ENCODE results near the gene TAS1R2. TPM values are rescaled to one million over a fixed set of nuclear protein-coding genes. Genes with fewer than 3 reads are reported as not detected.
"Not testable (repeated sequence)": the region's sequence is repeated elsewhere in the genome, so short reads cannot be mapped to it uniquely, and the experiment has no call there.

The TAS1R2 gene
- not detected for total RNA-seq
- long read RNA-seq, result 0 reads

- DNase-seq (ENCODE audit: low spot score), result no peak
Observed at GRCh38 chr1:18859560-18859959, at the start of gene TAS1R2. TAS1R2 (minus strand) TSS chr1:18859660; CDS start chr1:18859660, 0 bp downstream.

GRCh38 chr1:18907917-18908845, 48.7 kb upstream of the TAS1R2 start:
- no peak for DNase-seq (ENCODE audit: low spot score)

GRCh38 chr1:18907021-18907916, 47.8 kb upstream of the TAS1R2 start:
- no peak for DNase-seq (ENCODE audit: low spot score)

GRCh38 chr1:18903291-18903756, 43.9 kb upstream of the TAS1R2 start:
- no peak for DNase-seq (ENCODE audit: low spot score)

GRCh38 chr1:18902523-18903290, 43.2 kb upstream of the TAS1R2 start, which contains the start of gene ALDH4A1:
ALDH4A1 (minus strand) TSS chr1:18902555; CDS start chr1:18902523, 32 bp downstream.
- peak; percentile 97 for DNase-seq (ENCODE audit: low spot score)

- no peak for DNase-seq (ENCODE audit: low spot score)
Observed at GRCh38 chr1:18901952-18902522, 42.6 kb upstream of the TAS1R2 start.

- DNase-seq (ENCODE audit: low spot score), result no peak
Observed at GRCh38 chr1:18901147-18901951, 41.9 kb upstream of the TAS1R2 start.

- DNase-seq (ENCODE audit: low spot score), result no peak
Observed at GRCh38 chr1:18900303-18900841, 40.9 kb upstream of the TAS1R2 start.

GRCh38 chr1:18899363-18900049, 40.0 kb upstream of the TAS1R2 start:
- DNase-seq (ENCODE audit: low spot score), result no peak

- no peak for DNase-seq (ENCODE audit: low spot score)
Observed at GRCh38 chr1:18898567-18898966, 39.1 kb upstream of the TAS1R2 start.

GRCh38 chr1:18895317-18895716, 35.9 kb upstream of the TAS1R2 start:
- no peak for DNase-seq (ENCODE audit: low spot score)

- DNase-seq (ENCODE audit: low spot score), result no peak
Observed at GRCh38 chr1:18893120-18893519, 33.7 kb upstream of the TAS1R2 start.

- DNase-seq (ENCODE audit: low spot score), result not testable (repeated sequence)
Observed at GRCh38 chr1:18891858-18892257, 32.4 kb upstream of the TAS1R2 start.

- no peak for DNase-seq (ENCODE audit: low spot score)
Observed at GRCh38 chr1:18891426-18891780, 31.9 kb upstream of the TAS1R2 start.

- no peak for DNase-seq (ENCODE audit: low spot score)
Observed at GRCh38 chr1:18890706-18891425, 31.4 kb upstream of the TAS1R2 start.

GRCh38 chr1:18886003-18886335, 26.5 kb upstream of the TAS1R2 start:
- no peak for DNase-seq (ENCODE audit: low spot score)

GRCh38 chr1:18885311-18886002, 26.0 kb upstream of the TAS1R2 start:
- no peak for DNase-seq (ENCODE audit: low spot score)

GRCh38 chr1:18884727-18885126, 25.3 kb upstream of the TAS1R2 start:
- no peak for DNase-seq (ENCODE audit: low spot score)
